SHP77 treated with DMSO at 0.1 percent for 48 hours (cell line): Measurements from ENCODE around the gene RNASEH2A.
"Not testable (repeated sequence)": the region's sequence is repeated elsewhere in the genome, so short reads cannot be mapped to it uniquely, and the experiment has no call there.

Source experiments
- DNase-seq: peaks from one replicate; lab custom pipeline; 2025; lab: John Stamatoyannopoulos, UW

RNASEH2A gene

DNA sequence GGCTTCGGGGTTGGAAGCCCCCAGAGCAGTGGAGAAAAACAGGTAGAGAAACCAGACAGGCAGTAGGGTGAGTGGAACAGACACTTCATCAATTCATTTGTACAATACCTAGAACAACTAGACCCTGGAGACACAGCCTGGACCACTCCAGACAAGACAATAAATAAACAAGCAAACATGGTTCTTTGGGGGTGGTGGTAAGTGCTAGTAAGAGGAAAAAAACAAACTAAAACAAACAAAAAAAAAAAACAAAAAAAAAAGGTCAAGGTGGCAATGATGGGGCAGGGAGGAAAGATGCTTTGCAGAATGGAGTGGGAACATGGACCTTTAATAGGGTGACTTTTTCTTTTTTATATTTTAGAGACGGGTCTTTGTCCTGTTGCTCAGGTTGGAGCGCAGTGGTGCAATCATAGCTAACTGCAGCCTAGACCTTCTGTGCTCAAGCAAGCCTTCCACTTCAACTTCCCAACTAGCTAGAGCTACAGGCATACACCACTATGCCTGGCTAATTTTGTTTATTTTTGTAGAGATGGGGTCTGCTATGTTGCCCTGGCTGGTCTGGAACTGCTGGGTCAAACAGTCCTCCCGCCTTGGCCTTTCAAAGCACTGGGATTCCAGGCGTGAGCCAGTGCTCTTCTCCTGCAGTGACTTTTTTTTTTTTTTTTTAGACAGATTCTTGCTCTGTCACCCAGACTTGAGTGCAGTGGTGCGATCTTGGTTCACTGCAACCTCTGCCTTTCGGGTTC, 12.0 kb upstream of the RNASEH2A start:
- DNase-seq, result no peak

DNA sequence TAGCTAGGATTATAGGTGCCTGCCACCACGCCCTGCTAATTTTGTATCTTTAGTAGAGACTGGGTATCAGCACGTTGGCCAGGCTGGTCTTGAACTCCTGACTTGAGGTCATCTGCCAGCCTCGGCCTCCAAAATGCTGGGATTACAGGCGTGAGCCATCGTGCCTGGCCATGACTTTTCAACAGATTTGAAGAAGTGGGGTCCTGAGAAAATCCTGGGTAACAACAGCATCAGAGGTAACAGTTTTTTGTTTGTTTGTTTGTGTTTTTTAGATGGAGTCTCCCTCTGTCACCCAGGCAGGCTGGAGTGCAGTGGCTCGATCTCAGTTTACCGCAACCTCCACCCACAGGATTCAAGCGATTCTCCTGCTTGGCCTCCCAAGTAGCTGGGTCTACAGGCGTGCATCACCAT, 11.4 kb upstream of the RNASEH2A start:
- DNase-seq, result no peak

DNA sequence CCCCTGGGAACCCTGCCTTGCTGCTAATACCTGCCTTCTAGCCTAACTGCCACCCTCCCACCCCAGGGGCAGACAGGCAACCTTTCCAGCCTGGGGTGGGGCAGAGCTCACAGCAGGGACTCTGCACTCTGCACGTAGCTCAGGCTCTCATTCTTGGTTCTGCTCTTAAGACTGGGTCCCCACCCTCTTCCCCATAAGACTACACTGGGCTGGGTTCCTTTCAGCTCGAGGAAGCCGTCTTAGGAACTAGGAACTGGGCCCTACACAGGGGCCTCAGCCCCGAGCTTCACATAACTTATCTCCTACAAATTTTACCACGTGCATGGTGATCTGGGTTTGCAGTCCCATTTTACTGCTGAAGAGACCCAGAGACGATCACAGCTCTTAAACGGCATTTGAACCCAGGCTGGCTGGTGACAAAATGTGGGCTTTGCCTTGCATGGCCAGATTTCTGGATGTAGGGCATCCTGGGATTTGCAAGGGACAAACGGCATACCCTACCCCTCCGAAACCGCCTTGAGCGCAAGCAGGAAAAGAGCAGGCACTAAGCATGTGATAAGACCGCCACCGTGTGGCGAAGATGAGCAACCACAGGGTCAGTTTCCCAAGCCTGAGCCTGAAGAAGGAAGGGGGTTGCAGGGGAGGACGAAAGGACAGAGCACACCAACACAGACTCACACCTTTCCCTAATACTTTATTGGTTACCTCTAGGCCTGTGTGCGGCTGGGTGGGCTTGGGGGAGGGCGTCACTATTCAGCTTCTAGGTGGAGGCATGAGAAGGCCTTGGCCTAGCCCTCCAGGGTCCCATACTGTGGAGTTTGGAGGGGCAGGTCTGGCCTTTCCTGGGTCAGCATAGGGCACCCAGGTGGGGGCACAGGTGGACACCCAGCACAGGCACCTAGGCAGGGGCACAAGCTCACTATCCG, 10.0 kb upstream of the RNASEH2A start:
- peak; percentile 64 for DNase-seq

DNA sequence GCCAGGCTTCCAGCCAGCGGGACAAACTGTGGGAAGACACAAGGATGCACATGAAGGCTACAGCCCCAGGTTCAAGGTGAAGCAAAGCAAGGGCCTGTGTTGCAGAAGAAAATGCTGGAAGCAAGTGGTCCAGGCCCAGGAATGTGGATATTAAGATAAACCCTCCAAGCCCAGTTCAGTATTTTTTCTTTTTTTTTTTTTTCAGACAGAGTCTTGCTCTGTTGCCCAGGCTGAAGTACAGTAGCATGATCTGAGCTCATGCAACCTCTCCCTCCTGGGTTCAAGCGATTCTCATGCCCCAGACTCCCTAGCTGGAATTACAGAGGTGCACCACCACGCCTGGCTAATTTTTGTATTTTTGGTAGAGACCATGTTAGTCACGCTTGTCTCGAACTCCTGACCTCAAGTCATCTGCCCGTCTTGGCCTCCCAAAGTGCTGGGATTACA, 9.2 kb upstream of the RNASEH2A start:
- DNase-seq, result no peak

DNA sequence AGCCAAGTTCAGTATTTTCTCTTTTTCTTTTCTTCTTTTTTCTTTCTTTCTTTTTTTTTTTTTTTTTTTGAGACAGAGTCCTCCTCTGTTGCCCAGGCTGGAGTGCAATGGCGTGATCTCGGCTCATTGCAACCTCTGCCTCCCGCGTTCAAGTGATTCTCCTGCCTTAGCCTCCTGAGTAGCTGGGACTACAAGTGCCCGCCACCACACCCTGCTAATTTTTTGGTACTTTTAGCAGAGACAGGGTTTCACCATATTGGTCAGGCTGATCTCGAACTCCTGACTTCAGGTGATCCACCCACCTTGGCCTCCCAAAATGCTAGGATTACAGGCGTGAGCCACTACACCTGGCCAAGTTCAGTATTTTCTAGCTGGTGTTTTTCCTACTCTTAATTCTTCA, 8.8 kb upstream of the RNASEH2A start:
- not testable (repeated sequence) for DNase-seq

DNA sequence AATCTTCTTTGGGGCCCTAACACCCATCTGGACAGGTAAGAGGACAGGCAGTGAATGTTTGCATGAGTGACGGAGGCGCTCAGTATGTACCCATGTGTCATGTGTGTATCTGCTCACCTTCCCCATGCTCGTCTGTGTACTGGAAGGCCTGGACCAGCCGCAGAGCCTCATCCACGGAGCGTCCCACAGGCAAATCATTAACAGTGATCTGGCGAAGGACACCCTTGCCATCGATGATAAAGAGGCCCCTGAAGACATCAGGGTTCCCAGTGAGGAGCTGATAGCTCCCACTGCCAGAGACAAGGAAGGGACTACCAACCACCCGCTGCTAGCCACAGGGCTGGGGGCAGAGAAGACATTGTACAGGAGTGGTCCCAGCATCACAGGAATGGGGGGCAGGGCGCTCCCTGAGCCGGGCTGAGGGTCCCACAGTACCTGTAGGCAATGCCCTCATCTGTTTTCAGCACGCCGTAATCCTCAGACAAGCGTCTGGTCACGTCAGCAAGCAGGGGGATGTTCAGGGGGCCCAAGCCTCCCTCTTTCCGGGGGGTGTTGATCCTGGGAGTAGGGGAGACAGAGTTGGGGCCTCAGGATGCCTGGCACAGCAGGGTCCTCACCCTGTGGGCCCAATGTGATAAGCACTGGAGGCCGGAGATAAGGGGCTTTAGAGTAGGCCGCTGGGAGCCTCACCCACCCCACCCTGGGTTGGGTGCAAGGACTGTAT, 6.5 kb upstream of the RNASEH2A start:
- no peak for DNase-seq

DNA sequence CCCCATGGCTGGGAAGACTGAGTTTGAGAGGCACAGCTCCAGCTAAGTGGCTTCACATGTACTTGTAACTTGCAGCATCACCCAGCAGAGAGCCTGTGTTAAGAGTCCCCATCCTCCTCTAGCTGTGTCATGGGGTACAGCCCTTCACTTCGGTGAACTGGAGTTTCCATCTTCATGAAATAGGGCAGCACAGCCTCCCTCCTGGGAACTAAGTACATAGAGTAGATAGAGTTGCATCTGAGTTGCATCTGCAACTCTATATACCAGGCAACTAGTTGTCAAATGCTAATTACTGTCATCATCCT, 6.0 kb upstream of the RNASEH2A start:
- DNase-seq, result no peak

DNA sequence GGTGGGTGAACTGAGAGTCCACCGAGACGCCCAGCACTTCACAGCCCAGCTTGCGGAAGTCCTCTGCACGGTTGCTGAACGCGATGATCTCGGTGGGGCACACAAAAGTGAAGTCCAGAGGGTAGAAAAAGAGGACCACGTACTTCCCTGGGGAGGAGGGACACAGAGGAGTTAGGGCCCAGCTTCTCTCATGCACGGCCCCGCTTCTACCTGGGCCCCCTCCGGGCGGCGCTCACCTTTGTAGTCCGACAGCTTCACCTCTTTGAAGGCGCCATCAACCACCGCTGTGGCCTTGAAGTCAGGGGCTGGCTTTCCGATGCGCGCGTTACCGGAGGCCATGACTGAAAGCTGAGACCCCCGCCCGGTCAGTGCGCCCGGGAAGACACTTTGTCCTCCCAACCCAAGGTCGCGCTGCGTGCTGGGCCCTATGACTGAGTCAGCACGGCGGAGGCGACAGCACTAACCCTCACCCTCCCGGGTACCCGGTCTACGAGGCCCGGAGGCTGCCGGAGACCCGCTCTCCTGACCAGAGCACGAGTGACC, 5.4 kb upstream of the RNASEH2A start:
- no peak for DNase-seq

DNA sequence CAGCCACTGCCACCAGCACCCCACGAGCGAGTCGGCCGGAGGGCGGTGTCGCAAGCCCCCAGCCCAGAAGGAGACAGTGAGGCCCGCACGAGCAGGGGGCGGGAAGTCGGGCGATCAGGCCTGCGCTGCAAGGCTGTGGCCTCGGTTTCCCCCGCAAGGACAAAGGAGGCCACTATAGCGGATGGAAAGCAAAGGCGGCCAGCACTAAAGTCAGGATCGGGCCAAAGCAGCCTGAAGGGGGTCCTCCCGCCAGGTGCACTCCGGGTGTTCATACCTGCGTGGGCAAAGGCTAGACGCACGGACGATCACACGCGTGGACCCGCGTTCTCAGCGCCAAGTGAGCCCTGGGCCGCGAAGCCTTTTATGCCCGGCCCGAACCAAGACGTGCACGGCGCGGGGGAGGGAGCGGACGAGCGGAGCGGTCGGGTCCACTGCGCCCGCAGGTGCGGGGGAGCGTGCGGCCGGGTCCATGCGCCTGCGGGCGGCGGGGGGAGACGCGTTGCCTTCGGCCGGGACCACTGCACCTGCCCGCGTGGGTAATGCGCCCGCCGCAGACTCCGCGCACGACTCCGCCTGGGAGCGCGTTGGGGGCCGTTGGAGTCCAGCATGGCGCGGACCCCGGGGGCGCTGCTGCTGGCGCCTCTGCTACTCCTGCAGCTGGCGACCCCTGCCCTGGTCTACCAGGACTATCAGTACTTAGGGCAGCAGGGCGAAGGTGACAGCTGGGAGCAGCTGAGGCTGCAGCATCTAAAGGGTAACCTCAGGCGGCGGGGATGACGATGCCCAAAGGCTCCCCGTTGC, 4.7 kb upstream of the RNASEH2A start, which contains the start of the genes PRDX2 and THSD8:
Gene PRDX2, minus strand, starts transcription at position 335 of the 801 bp plus-strand sequence. CDS start 539 bp downstream, outside the sequence.
Gene THSD8, plus strand, starts transcription at position 604 of the 801 bp plus-strand sequence. Its CDS starts 3 bp downstream, at position 607.
- peak; percentile 35 for DNase-seq

DNA sequence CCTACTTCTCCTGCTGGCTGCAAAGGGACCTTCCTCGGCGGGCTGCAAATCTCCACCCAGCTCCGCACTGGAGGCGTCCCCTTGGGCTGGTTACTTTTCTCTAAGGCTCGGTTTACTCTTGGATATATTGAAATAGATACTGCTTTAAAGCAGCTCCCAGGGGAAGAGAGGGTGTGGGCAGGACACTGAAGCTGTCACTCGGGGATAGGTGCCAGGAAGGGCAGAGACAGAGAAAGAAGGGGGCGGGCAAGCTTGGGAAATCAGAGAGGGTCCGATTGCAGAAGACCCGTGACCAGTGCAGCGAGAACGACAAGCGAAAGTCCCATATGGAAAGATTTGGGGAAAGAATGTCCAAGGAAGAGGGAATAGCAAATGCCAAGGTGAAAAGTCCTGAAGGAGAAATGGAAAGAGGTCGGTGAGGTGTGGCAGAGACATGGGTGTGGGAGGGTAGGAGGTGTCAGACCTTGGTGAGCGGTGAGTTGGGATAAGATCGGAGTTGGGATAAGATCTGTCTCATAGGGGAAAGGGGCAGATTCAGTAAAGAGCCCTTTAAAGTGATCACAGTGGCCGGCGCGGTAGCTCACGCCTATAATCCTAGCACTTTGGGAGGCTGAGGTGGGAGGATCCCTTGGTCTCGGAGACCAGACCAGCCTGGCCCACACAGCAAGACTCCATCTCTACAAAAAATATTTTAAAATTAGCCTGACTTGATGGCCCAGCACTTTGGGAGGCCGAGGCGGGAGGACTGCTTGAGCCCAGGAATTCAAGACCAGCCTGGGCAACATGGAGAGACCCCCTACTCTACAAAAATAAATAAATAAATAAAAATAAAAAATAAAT, 3.9 kb upstream of the RNASEH2A start:
- no peak for DNase-seq

DNA sequence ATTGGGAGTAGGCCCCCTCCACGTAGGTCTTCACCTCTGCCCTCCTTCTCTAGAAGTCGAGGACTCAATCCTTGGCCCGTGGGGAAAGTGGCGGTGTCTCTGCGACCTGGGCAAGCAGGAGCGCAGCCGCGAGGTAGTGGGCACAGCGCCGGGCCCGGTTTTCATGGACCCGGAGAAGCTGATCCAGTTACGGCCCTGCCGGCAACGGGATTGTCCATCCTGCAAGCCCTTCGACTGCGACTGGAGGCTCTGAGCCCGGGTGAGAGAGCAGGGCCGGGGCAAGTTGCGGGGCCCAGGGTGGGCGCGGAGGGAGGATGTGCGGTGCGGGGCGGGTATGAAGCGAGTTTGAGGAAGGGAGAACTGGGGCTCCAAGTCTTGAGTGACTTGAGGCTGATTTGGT, 2.3 kb upstream of the RNASEH2A start:
- no peak for DNase-seq

DNA sequence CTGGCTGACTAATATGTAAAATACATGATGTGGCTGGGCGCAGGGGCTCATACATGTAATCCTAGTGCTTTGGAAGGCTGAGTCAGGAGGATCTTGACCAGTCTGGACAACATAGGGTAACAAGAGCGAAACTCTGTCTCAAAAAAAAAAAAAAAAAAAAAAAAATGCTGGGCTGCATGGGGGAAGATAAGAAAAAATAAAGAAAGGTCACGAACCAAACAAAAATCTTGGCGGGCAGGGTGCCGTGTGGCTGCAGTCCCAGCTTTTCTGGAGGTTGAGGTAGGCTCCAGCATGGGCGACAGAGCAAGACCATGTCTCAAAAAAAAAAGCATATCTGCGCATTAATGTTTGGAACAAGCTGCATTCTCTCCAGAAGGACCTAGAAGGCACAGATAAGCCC, 8.7 kb downstream of the RNASEH2A start:
- DNase-seq, result no peak

DNA sequence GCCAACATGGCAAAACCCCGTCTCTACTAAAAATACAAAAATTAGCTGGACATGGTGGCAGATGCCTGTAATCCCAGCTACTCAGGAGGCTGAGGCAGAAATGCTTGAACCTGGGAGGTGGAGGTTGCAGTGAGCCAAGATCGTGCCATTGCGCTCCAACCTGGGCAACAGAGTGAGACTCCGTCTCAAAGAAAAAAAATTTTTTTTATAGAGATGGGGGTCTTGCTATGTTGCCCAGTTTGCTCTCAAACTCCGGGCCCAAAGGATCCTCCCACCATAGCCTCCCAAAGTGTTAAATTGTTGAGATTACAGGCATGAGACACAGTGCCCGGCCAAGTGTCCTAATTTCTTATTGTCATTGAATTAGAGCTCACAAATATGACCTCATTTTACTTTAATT, 10.8 kb downstream of the RNASEH2A start:
- DNase-seq, result not testable (repeated sequence)

DNA sequence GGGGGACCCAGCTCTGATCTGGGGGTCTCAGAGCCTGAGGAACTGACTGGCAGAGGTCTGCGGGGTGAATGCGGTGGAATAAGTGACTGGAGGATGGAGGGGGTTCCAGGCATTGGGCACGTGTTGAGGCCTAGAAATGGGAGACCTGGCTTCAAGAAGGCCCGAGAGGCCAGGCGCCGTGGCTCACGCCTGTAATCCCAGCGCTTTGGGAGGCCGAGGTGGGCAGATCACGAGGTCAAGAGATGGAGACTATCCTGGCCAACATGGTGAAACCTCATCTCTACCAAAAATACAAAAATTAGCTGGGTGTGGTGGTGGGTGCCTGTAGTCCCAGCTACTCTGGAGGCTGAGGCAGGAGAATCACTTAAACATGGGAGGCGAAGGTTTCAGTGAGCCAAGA, 11.4 kb downstream of the RNASEH2A start:
- not testable (repeated sequence) for DNase-seq

DNA sequence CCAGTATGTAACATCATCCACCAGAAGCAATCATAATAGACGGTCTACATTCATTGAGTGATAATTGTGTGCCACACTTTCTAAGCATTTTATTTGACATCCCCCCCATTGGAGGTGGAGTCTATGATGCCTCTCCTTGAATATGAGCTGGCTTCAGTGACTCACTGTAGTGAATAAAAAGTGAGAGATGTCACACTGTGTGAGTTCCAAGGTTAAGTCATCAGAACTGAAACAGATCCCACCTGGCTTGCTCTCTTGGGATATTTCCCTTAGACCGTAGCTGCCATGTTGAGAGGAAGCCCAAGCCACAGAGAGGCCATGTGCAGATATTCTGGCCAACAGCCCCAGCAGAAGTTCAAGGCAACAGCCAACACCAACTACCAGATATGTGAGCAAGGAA, 15.4 kb downstream of the RNASEH2A start:
- no peak for DNase-seq

DNA sequence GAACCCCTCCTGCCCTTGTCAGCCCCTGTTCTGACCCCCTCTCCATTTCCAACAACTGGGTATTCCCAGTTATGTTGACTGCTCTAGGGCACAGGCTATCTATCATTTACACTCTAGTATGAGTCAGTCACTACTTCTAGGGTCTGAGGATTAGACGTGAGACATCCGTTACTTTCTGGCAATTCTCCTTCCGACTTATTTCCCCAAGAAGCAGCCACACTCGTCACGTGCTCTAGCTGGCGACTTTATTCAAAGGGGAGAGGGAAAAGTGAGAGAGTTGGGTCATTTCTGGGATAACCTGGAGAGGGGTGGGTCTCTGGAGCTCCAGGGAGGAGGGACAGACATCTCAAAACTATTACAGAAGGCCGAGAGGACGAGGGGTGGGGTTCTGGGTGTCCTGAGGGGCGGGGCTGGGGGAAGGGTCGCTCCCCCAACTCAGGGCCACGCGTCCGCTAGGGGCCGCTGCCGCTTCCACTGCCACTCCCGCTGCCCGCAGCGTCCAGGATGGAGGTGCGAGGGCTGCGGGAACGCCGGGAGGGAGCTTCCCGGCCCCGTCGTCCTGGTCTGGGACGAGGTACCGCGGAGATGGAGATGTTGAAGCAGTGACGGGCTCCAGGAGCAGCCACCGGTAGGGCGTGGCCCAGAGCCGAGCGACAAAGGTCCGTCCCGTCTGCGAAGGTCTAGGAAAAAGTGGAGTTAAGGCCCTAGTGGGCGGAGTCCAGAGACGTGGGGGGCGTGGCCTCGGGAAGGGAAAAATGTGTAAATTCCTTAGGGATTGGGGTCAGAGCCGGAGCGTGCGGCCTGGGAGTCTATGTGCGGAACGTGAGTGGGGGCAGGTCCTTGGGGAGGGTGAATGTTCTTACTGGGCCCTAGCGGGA, 19.1 kb downstream of the RNASEH2A start:
- no peak for DNase-seq

DNA sequence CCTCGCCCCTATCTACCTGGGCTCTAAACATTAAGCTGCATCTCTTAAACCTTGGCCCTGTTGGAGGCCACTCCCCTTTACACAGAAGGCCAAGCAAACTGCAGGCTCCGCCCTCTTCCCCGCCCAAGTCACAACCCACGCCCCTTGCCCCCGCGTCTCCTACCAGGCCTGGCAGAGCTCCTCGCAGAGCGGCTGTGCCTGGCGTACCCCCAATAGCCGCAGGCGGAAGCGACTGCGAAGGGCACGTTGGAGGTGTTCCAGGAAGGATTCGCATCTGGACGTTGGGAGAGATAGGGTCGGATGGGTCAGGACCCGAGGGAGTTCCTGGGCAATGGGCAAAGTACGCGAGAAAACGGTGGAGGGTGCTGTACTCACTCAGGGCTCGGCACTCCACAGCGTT, 22.1 kb downstream of the RNASEH2A start:
- DNase-seq, result no peak

DNA sequence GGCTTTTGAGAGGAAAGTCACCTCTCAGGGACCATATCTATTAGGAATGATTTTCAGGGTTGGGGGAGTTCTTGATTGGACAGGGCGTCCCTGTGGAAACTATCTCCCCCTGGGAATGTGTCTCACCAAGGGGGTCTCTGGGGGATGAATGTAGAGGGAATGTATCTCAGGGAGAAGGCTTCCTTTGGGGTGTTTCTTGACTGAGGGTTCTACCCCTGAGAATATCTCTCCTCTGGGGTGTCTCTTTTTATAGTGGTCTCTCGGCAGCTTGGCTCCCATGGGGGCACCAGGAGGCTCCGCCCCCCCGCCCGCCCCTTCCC, 27.0 kb downstream of the RNASEH2A start:
- DNase-seq, result no peak
